Mucosa of descending colon (tissue), 3 donors: ENCODE results near the gene PTPRA. TPM values are rescaled to one million over a fixed set of nuclear protein-coding genes. Genes with fewer than 3 reads are reported as not detected.
A peak's percentile ranks its signal among the peaks of the same experiment; 100 is the strongest.

Source experiments
- ATAC-seq: fragments of 200-7000 bp; cut with Tn5 transposase; one replicate; pipeline ENCODE4 v1.9.1; 2020; ENCODE audit warnings: mild to moderate bottlenecking, moderate library complexity
- DNase-seq, 3 donors: peaks; one replicate each; pipeline ENCODE4 v3.0.0-alpha.2; 2020
- H3K36me3 ChIP-seq: fragments of 200-600 bp; one replicate; pipeline ENCODE4 v1.8.0; 2021; ENCODE audit warnings: low read depth, mild to moderate bottlenecking
- H3K4me1 ChIP-seq: fragments of 200-600 bp; one replicate; pipeline ENCODE4 v1.8.0; 2021; ENCODE audit warnings: low read depth, mild to moderate bottlenecking
- H3K4me3 ChIP-seq: fragments of 200-600 bp; one replicate; pipeline ENCODE4 v1.8.0; 2021; ENCODE audit warnings: mild to moderate bottlenecking
- H3K9me3 ChIP-seq: fragments of 200-600 bp; one replicate; pipeline ENCODE4 v1.8.0; 2021; ENCODE audit warnings: mild to moderate bottlenecking
- CTCF ChIP-seq: fragments of 200-600 bp; IDR thresholded peaks from one replicate; pipeline ENCODE4 v1.8.0; 2022; ENCODE audit warnings: antibody characterized with exemption, mild to moderate bottlenecking
- intact Hi-C, 2 donors: fragments of 100-400 bp; cut with DNase I in 1 of 2; cut with micrococcal nuclease in 1 of 2; formaldehyde crosslinking; loops; one replicate each; pipeline versions ENCODE4 v1.11.0 to v1.11.1; 2022; cut with DNase I, micrococcal nuclease
- total RNA-seq, 3 donors: library from RNA; stranded (reverse); fragmentation: NEBNext Ultra II Directional in 2 of 3; extraction: Animal tissue kit (Norgen Biotek cat#: 25700) in 2 of 3; gene quantifications; one replicate each; pipeline versions ENCODE4 v1.2.1 to v1.2.4, GENCODE V29; 2021 to 2023
- donor health status: DM: no; HTN: no; CAD: no; lungs with moderate emphysema.
- donor health status: DM: no; HTN: no; CAD: no.
- donor health status: DM: no; HTN: yes; CAD: no.

The PTPRA gene
- total RNA-seq, 3 donors from 2014 or later = 39.0 to 64.7 (median 59.3) TPM

GRCh38 chr20:2873747-2874041 is 413 bp downstream of the PTPRA start:
- intact Hi-C loops = no loop called here

GRCh38 chr20:2874456-2874855 is 1.2 kb downstream of the PTPRA start:
- ATAC-seq (no peak), DNase-seq (no peak)
- Histone ChIP-seq H3K4me3 (no peak overlapping the region), H3K9me3 (no peaks in the 10 kb centered on the region), H3K4me1 (peaks cover 30% of the 10 kb centered on the region), H3K36me3 (no peaks in the 10 kb centered on the region)
- intact Hi-C loops = no loop called here
- no peak for TF ChIP-seq CTCF

More at GRCh38 chr20:2873747-2874041, 413 bp downstream of the PTPRA start:
- Histone ChIP-seq H3K4me1 (peaks cover 28% of the 10 kb centered on the region), H3K36me3 (no peaks in the 10 kb centered on the region), H3K9me3 (no peaks in the 10 kb centered on the region), H3K4me3 (peak overlapping the region; percentile 83)
- no peak for TF ChIP-seq CTCF
- DNase-seq = peak; percentile 49 to 77 (median 76)
- ATAC-seq = no peak

GRCh38 chr20:2875690-2876203 is 2.5 kb downstream of the PTPRA start:
- Histone ChIP-seq H3K4me3 (no peak overlapping the region), H3K9me3 (no peaks in the 10 kb centered on the region), H3K36me3 (no peaks in the 10 kb centered on the region), H3K4me1 (peaks cover 30% of the 10 kb centered on the region)
- ATAC-seq (no peak), DNase-seq (no peak)
- no peak for TF ChIP-seq CTCF
- intact Hi-C loops = no loop called here

- H3K4me1 ChIP-seq = peaks cover 24% of the 10 kb centered on the region
- H3K36me3 ChIP-seq = no peaks in the 10 kb centered on the region
- TF ChIP-seq CTCF = no peak
- DNase-seq (no peak), ATAC-seq (no peak)
- intact Hi-C loops = no loop called here
- no peak overlapping the region for H3K4me3 ChIP-seq
- H3K9me3 ChIP-seq = no peaks in the 10 kb centered on the region
Observed at GRCh38 chr20:2878515-2878914, 5.2 kb downstream of the PTPRA start.

GRCh38 chr20:2879146-2879545 is 5.9 kb downstream of the PTPRA start:
- peaks cover 24% of the 10 kb centered on the region for H3K4me1 ChIP-seq
- no peaks in the 10 kb centered on the region for H3K36me3 ChIP-seq
- TF ChIP-seq CTCF = no peak
- ATAC-seq = peak; percentile 51
- intact Hi-C loops = no loop called here
- H3K4me3 ChIP-seq = no peak overlapping the region
- DNase-seq = no peak
- no peaks in the 10 kb centered on the region for H3K9me3 ChIP-seq

GRCh38 chr20:2880650-2881049 is 7.4 kb downstream of the PTPRA start:
- Histone ChIP-seq H3K9me3 (no peaks in the 10 kb centered on the region), H3K4me3 (no peak overlapping the region), H3K36me3 (no peaks in the 10 kb centered on the region), H3K4me1 (peaks cover 20% of the 10 kb centered on the region)
- DNase-seq = no peak
- no peak for TF ChIP-seq CTCF
- ATAC-seq = no peak
- intact Hi-C loops = no loop called here
